DLD1 (cell line): ENCODE data around the gene PTTG1IP.

ENCODE experiments used
- in situ Hi-C: cut with HindIII; loops from 2 replicates; pipeline ENCODE4 v1.10.0; 2017; ENCODE audit warnings: low sequenced_read_pairs

PTTG1IP gene

DNA sequence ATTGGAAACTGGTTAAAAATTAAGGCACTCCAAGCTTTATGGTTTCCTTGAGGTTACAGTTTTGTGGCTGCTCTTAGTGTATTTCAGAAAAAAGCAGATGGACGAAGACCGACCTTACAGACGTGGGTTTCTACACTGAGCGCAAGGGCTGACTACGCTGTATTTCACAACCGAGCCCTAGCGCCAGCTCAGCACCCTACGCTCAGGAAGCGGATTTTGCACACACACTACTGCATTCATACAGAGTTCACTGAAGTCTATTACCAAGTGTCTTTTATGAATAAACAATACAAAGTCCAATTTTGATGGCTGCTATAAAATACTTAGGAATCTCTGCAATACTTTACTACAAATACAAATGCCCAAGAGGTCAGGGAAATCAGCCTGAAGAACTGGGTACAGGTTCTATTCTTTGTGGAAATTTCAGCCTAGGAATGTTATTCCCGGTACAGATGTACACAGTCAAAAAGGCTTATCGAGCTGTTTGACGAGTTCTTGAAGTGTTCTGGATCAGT is 23.8 kb downstream of the PTTG1IP start:
- in situ Hi-C loops: no loop called here

DNA sequence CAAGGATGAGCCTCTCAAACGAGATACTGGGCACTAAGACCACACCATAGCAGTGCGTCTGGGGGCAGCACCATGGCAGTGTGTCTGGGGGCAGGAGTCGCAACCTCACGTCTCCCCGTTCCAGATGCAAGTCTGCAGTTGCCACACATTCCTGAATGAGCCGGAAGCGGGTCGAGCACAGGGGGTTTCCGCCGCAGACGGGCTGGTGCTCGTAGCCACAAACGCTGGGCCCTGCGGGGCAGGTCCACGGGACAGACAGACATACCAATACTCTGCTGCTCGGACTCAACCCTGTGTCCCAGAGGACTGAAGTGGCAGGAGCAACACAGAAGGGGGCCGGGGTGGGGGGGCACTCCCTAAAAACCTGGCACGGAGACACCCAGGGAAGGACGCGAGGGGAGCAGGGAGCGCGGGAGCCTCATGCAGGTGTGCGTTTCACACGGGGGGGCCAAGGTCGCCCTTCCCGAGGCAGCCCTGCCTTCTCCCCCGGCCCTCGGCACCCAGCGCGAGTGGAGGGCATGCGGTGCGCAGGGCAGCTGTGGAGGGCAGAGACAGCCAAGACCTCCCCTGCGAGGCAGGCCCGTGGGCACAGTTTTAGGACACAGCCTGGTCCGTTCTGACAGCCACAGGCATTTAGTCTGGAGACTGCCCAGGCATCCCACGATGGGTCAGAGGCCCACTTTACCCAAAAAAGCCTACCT is 24.5 kb downstream of the PTTG1IP start:
- in situ Hi-C loops: no loop called here

DNA sequence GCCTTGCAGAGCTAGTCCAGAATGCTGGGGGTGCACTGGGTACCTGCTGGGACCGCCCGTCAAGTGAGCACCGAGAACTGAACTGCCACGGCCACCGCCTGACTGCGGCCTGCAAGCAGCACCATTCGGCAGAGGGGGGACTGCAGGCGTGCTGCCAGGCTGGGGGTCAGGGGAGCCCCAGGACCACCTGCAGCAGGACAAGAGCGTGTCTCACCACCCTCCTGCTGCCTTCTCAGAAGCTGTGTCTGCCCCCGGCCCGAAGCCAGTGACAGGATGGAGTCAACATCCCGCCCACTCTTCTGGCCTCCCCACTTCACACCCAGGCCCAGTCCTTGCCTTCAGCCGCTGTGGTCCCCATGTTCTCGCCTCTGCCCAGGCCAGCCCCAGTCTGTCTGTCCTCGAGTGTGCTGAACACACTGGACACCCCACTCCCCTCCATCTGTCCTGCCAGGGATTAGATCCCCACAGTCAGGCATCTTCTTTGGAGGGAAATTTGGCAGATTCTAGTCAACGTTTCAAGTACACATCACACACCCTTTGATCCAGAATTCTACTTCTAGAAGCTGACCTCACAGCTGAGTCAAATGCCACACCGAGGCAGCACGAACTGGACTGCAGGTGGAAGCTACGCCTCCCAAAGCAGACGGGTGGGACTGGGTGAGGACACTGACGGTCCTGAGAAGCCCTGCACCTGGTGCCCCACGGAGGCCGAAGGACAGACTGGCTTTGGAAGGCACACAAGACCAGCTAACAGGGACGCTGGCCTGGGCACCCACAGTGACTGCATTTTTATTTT is 26.0 kb downstream of the PTTG1IP start:
- in situ Hi-C loops: no loop called here

DNA sequence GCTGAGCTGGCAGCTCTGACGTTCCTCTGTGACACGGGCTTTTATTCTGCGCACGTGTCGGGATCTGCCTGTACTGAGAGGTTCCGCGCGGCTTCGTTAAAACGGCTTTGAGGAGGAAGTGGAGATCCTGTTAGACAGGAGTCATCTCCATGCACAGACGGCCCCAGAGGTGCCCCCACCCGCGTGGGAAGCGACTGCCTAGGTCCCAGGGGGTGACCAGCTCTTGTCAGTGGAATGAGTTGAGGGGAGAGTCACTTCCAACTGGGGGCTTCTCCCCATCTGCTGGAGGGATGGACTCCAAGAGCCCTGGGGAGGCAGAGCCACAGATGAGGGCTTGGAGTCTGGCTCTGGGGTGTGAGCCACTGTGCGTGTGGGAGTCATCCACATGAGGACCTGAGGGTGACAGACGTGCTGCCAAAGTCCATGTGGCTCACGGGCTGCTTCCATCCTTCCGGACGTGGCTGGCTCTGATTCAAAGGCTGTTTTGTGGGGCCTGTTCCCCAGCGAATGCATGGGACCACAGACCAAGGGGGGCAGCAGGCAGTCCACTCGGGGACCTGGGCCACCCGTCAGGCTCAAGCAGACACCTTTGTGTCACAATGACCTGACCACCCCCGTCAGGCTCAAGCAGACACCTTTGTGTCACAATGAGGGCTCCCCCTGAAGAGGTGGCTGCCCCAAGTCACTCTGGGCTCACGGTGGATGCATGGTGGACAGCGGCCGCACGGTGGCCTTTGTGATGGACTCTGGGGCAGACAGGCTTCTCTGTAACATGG is 26.8 kb downstream of the PTTG1IP start:
- in situ Hi-C loops: no loop called here

DNA sequence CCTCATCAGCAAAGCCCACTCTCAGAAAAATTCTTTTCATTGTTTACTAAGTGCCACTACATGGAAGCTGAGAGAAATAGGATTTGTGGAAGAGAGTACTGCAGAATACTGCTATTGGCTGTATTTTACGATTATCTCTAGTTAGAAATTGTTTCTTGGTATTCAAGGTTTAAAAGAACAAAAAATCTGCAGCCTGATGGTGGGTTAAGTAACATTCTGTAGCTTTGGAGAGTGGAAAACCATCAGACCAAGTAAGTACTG is 27.3 kb downstream of the PTTG1IP start:
- in situ Hi-C loops: no loop called here

DNA sequence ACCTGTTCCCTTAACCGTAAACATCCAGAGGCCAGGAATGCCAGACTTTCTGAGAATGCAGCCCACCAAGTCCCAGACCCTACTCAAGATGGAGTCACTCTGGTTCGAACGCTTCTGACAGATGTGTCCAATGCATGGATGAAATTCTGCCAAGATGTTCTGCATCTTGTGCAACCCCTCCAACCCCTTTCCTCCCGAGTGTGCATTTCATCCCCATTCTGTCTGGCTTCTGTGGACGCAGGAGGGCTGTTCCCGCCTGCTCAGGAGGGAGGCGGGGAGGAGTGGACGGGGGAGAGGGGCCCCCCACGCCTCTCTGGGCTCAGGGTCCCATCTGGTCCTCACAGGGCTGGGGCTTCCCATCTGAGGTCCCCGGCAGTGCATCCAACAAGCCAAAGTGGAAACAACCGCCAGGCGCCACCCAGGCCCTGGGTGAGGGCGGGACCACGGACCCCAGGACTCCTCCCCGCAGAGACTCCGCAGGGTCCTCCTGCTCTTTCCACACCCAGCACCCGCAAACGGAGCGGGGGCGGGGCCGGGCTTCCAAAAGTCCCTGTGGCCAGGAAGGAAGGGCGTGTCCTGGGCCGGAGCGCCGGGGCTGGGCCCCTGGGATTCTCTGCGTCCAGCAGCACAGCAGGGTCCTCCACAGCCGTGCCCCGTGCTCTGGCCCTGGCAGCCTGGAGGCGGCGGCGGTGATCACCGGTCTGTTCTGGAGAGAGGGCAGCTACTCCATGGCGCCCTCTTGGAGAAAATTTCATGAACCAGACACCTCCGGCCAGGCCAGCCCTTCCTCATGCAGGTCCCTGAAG is 27.9 kb downstream of the PTTG1IP start:
- in situ Hi-C loops: no loop called here

DNA sequence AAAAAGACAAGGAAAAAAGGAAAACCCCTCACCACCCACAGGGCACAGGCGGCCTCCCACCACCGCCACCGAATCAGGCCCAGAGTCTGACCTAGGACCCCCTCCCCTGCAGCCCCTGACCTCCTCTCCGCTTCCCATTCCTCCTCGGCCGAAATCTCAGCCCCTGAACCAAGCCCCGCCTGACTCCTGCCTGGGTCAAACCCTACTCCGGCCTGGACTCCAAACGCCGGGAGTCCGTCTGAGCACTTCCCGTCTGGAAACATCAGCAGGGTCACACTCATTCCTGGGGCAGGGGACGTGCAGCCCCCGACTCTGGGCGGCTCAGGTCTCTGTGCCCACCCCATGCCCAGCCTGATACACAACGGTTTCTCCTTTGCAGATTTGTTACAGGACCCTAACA is 29.2 kb downstream of the PTTG1IP start:
- in situ Hi-C loops: no loop called here

DNA sequence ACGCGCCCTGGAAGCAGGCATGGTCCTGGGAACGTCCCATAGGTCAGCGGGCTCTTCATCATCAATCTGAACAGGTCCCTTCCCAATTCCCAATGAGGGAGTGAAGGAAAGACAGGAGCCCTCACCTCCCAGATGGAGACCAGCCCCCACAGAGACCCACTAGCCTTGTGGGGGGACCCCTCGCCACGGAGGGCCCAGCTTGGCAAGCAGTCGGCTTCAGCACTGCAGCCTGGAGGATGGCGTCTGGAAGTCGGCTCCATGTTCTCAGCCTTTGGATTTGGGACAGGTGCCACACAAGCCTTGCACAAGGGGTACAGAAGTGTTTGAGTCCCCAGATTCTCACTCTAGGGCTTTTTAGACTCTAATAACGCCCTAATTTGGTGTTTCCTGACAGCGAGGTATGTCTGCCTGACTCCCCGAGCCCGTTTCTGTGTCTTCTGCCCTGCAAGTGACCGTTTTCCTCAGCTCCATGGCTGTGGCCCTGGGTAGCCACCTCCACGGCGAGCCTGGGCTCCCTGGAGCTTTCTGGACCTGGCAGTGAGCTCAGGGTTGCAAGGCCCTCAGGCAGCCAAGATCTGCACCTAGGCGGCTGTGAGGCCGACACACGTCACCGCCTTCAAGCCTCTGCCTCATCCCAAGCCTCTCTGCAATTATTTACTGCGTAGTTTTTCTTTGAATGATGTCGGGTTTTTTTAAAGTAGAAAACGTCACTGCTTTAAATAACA is 30.6 kb downstream of the PTTG1IP start:
- in situ Hi-C loops: no loop called here

DNA sequence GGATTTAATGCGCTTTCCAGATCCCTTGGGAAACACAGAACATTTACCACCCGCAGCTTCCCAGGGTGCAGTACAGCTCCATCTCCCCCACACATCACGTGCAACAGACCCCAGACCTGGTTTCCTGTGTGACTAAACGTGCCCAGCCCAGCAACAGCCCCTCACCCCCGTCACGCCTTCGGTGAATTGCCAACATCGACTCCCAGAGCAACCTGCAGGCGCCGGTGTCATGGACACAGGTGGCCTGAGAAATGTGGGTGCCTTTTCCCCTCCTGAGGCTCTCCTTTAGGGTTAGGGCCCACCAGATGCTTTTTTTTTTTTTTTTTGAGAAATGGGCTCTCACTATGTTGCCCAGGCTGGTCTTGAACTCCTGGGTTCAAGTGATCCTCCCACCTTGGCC is 31.4 kb downstream of the PTTG1IP start:
- in situ Hi-C loops: no loop called here

DNA sequence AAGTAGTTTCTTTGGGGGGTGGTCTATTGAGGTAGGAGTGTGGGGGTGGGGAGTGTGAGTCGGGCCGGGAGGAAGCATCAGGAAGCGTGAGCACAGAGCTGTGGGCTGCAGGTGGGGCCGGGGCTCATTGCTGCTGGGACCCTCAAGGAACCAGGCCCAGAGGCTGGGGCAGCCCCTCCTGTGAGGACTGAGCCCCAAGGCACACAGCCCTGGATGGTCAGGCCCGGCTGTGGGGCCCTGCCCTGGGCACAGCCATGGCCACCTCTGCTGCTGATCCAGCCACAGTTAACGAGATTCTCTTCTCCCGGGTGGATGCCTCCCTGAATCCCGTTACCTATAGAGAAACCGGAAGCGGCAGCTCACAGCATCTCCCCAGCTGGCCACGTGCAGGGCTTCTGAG is 32.7 kb downstream of the PTTG1IP start:
- in situ Hi-C loops: no loop called here

DNA sequence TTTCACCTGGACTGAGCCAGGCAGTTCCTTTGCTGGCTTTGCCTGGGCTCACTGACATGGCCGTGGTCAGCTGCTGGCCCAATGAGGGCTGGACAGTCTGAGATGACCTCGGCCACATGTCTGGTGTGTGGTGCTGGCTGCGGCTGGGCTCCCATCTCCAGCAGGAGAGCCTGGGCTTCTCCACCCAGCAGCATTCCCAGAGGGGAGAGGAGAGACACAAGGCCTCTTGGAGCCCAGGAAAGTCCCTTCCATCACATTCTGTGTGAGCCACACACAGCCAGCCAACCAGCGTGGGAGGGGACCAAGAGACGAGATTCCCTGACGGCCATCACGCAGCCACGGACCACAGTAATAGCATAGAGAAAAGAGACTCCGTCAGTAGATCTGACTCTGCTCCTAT is 34.5 kb downstream of the PTTG1IP start:
- in situ Hi-C loops: no loop called here

DNA sequence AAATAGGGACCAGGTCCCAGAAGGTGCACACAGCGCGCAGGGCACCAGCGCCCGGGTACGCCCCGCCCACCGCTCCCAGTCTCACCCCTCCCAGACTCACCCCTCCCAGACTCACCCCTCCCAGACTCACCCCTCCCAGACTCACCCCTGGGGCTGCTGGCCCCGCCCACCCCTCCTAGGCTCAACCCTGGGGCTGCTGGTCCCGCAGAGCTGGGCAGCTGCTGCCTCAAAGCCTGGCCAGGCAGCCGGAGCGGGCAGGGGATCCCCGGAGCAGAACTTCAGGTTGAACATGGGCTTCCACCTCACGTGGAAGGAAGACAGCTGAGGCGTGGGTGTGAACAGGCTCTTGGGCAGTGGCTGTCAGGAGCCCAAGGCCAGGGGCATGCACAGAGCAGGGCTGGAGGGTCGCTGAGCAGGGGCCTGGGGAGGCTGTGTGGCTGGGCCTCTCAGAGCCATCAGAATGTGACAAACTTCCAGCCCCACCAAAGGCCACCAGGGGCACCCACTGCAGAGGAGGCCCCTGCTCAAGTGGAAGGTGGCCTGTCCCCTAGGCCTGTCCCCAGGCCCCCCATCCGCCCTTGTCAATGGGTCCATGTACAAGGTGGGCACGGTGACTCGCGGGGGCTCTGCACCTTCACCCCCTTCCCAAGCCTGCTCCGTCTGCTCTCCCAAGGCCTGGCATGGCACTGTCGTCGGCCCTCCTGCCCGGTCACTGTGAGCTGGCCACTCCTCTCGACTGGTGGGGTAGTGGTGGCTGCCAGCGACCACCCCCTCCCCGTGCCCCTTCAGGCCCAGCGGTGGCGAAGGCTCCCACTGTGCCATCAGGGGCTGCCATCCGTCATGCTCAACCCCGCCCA is 35.2 kb downstream of the PTTG1IP start:
- in situ Hi-C loops: no loop called here

DNA sequence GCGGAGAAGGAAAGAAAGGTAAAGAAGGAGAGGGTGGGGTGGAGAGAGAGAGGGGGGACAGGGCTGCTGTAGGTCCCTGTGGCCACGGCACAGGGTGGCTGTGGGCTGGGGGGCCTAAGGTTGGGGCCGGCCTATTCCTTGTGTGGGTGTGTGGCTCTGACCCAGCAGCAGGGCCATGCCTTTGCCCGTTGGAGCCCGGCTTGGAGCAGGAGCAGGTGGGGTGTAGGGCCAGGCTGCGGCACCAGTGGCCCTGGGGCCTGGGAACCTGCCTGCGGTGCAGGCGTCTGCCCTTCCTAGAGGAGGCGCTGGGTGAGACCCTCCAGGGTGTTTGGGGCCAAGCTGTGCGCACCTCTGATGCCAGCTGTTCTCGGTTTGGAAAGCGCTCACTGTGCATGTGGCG is 36.0 kb downstream of the PTTG1IP start:
- in situ Hi-C loops: no loop called here

DNA sequence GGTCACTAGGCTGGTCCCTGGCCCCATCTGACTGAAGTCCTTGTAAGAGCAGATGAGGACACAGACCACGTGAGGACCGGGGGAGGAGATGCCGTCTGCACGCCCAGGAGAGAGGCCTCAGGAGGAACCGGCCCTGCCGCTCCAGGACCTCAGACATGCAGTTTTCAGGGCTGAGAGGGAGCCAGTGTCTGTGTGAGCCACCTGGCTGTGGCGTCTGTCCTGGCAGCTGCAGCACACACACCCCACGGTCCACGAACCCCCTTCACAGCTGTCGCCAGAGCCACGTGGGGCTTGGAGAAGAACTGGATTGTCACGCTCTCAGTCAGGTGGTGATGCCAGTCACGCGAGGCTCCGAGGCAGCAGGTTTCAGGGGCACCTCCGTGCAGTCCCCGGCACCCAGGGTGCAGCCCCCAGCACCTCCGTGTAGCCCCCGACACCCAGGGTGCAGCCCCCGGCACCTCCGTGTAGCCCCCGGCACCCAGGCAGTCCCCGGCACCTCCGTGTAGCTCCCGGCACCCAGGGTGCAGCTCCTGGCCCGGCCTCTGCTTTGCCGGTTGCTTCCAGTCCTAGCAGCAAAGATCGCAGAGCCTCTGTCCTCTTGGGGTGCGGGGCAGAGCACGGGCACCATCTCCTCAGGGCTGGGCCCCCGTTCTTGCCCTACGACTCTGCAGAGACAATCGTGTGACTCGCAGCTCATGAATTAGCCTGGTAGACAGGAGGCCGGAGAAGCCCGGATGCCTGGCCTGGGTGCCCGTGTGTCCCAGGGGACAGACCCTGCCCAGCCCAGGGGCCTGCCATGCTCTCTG is 36.6 kb downstream of the PTTG1IP start:
- in situ Hi-C loops: no loop called here

DNA sequence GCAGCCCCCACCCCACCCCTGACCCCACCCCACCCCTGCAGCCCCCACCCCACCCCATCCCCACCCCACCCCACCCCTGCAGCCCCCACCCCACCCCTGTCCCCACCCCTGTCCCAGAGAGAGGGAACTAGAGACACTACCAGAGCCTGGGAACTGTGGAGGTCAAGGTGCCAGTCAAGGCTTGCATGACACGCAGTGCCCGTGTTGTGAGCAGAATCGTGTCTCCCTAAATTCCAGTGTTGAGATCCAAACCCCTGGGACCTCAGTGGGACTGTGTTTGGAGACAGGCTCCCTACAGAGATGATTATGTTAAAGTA is 37.2 kb downstream of the PTTG1IP start:
- in situ Hi-C loops: no loop called here

DNA sequence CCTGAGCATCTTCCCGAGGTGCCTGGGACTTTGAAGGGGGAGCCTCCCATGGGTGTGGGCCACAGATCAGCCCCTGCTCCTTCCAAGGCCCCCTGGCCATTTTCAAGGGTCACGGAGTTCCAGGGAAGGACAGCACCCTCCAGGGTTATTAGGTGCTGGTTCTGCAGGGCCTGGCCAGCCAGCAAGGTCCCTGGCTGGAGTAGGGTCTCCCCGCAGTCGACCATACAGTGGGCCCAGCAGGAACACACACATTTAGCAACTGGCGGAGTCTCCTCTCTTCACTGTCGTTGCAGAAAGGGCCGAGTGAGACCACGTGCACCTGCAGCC is 37.9 kb downstream of the PTTG1IP start:
- in situ Hi-C loops: no loop called here

DNA sequence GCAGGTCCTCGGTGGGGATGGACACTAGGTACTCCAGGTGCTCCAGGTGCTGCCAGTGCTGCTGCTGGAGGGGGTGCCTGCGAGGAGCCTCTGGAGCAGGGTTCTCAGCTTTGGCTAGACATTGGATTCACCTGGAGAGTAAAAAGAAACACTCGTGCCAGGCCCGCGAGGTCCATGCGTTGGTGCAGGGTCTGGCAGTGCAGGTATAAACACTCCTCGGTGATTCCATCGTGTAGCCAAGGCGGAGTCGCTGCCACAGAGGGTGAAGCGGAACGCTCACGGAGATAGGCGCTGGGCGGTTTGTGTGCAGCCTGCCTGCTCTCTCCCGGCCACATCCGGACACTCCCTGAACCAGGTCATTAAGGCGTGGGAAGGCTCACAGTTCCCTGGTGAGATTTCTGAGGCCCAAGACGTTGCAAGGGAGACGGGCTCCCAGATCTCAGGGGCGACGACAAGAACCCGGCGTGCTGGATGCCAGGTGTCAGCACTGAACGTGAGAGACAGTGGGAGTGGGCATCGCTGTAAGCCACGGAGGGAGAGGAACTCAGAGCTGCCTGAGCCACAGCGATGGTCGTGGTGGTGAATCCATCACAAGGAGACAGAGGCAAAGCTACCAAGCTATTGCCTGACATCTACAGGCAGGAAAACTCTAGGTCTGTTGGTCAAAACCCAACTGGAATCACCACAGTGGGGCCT is 38.4 kb downstream of the PTTG1IP start:
- in situ Hi-C loops: no loop called here

DNA sequence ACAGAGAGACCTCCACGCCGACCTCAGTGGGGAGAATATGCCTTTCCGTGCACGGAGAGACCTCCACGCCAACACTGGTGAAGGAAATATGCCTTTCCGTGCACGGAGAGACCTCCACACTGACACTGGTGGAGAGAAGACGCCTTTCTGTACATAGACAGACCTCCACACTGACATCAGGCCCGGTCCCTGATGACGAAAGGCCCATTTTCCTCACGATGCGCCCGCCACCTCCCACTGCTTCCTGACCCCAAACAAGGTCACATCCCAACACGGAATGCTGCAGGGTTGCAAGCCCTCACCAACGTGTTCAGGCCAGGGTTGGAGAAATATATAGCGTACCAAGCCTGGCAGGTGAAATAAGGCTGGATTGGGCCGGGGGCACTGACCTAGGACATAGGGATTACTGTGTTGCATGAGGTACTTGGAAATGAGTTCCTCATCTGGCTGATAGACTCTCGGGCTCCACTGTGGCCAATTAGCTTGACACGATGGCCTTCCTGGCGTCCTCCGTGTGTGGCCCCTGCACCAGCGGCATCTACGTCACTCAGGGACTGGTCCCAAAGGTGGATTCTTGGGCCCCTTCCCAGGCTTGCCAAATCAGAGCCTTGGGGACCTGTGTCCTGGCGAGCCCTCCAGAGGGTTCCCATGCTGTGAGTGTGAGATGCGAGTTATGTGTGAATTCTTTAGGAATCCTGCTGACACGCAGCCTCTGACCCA is 39.1 kb downstream of the PTTG1IP start:
- in situ Hi-C loops: no loop called here
